Activated CD4-positive, alpha-beta T cell treated with anti-CD3 and anti-CD28 coated beads for 4 hours (primary cell): ENCODE data around the gene TRIOBP.

Experiments
- DNase-seq, 2 donors: peaks; one replicate each; pipeline ENCODE4 v3.0.0-alpha.2; 2020

The TRIOBP gene

GRCh38 chr22:37664249-37665101, 32.4 kb upstream of the TRIOBP start:
- DNase-seq, result no peak

- no peak for DNase-seq
These were observed 31.4 kb upstream of the TRIOBP start for GRCh38 chr22:37665487-37665886.

- DNase-seq, result no peak
These were observed 27.3 kb upstream of the TRIOBP start for GRCh38 chr22:37669586-37669985.

GRCh38 chr22:37672206-37672919, 24.5 kb upstream of the TRIOBP start:
- DNase-seq, result no peak

GRCh38 chr22:37672920-37673455, 23.9 kb upstream of the TRIOBP start:
- DNase-seq, result no peak

- DNase-seq, result no peak
These were observed 22.6 kb upstream of the TRIOBP start for GRCh38 chr22:37674248-37674647.

- DNase-seq, result peak; percentile 31 to 45
These were observed 21.6 kb upstream of the TRIOBP start, which contains the start of gene LGALS1 for GRCh38 chr22:37674951-37675929. Gene LGALS1, plus strand, starts transcription at chr22:37675636. Its CDS starts 67 bp downstream, at chr22:37675703.

- peak in 1 of 2 donors; percentile 25 for DNase-seq
These were observed 20.7 kb upstream of the TRIOBP start for GRCh38 chr22:37675930-37676735.

- peak; percentile 96 to 97 for DNase-seq
These were observed 19.9 kb upstream of the TRIOBP start for GRCh38 chr22:37676736-37677492.

GRCh38 chr22:37677493-37677974, 19.3 kb upstream of the TRIOBP start:
- DNase-seq, result no peak

- DNase-seq, result no peak
These were observed 18.5 kb upstream of the TRIOBP start for GRCh38 chr22:37678372-37678771.

- no peak for DNase-seq
These were observed 17.2 kb upstream of the TRIOBP start for GRCh38 chr22:37679670-37680069.

GRCh38 chr22:37680191-37680851, 16.5 kb upstream of the TRIOBP start:
- DNase-seq, result no peak

GRCh38 chr22:37681001-37681424, 15.8 kb upstream of the TRIOBP start:
- no peak for DNase-seq

GRCh38 chr22:37681556-37682049, 15.2 kb upstream of the TRIOBP start:
- DNase-seq, result peak; percentile 71 to 74

- no peak for DNase-seq
These were observed 11.8 kb upstream of the TRIOBP start for GRCh38 chr22:37684803-37685615.

GRCh38 chr22:37686002-37686982, 10.6 kb upstream of the TRIOBP start, which contains the start of gene NOL12:
Gene NOL12, plus strand, starts transcription at chr22:37686343. Its CDS starts 50 bp downstream, at chr22:37686393.
- DNase-seq, result peak; percentile 72
